Neural cell (in vitro differentiated cells): ENCODE measurements around the gene MARVELD3.

Source experiments
- MXI1 ChIP-seq: fragments of 450-650 bp; conservative IDR thresholded peaks from 2 replicates; pipeline ENCODE4 v1.6.1; 2014; ENCODE audit warnings: antibody characterized with exemption, mild to moderate bottlenecking; ENCODE audit not compliant: poor library complexity, severe bottlenecking
- POLR2AphosphoS5 ChIP-seq: IDR thresholded peaks from 2 replicates; pipeline ENCODE4 v1.6.1; 2012
- TF ChIP-seq, protein P1 (sequence below): IDR thresholded peaks from 2 replicates; pipeline ENCODE4 v1.6.1; 2012; ENCODE audit warnings: borderline replicate concordance

- TF ChIP-seq MXI1: no peak
- no peak for TF ChIP-seq POLR2AphosphoS5
- TF ChIP-seq, protein P1, sequence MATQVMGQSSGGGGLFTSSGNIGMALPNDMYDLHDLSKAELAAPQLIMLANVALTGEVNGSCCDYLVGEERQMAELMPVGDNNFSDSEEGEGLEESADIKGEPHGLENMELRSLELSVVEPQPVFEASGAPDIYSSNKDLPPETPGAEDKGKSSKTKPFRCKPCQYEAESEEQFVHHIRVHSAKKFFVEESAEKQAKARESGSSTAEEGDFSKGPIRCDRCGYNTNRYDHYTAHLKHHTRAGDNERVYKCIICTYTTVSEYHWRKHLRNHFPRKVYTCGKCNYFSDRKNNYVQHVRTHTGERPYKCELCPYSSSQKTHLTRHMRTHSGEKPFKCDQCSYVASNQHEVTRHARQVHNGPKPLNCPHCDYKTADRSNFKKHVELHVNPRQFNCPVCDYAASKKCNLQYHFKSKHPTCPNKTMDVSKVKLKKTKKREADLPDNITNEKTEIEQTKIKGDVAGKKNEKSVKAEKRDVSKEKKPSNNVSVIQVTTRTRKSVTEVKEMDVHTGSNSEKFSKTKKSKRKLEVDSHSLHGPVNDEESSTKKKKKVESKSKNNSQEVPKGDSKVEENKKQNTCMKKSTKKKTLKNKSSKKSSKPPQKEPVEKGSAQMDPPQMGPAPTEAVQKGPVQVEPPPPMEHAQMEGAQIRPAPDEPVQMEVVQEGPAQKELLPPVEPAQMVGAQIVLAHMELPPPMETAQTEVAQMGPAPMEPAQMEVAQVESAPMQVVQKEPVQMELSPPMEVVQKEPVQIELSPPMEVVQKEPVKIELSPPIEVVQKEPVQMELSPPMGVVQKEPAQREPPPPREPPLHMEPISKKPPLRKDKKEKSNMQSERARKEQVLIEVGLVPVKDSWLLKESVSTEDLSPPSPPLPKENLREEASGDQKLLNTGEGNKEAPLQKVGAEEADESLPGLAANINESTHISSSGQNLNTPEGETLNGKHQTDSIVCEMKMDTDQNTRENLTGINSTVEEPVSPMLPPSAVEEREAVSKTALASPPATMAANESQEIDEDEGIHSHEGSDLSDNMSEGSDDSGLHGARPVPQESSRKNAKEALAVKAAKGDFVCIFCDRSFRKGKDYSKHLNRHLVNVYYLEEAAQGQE: no peak
Measured at GRCh38 chr16:71645450-71645849, 19.5 kb downstream of the MARVELD3 start.
